IPS-20b (cell line): ENCODE results near the gene ADARB2.

Experiments used
- H3K27ac ChIP-seq: one replicate; pipeline ENCODE4 v1.5.1; 2013; ENCODE audit warnings: low read length
- H3K27me3 ChIP-seq: 2 replicates; pipeline ENCODE4 v1.6.1; 2013; ENCODE audit warnings: mild to moderate bottlenecking, low read length, inconsistent platforms; ENCODE audit not compliant: insufficient read depth
- H3K36me3 ChIP-seq: 2 replicates; pipeline ENCODE4 v1.6.1; 2013; ENCODE audit warnings: low read depth, mild to moderate bottlenecking, inconsistent platforms, low read length, moderate library complexity; ENCODE audit not compliant: insufficient read depth
- H3K4me1 ChIP-seq: 2 replicates; pipeline ENCODE4 v1.6.1; 2013; ENCODE audit warnings: mild to moderate bottlenecking, control low read depth, inconsistent platforms, low read length, moderate library complexity; ENCODE audit not compliant: insufficient read depth
- H3K4me3 ChIP-seq: 2 replicates; pipeline ENCODE4 v1.5.1; 2013; ENCODE audit warnings: mild to moderate bottlenecking, low read length, inconsistent platforms
- H3K9ac ChIP-seq: 2 replicates; pipeline ENCODE4 v1.6.1; 2013; ENCODE audit warnings: low read depth, mild to moderate bottlenecking, inconsistent platforms, low read length, moderate library complexity
- H3K9me3 ChIP-seq: 2 replicates; pipeline ENCODE4 v1.6.1; 2013; ENCODE audit warnings: mild to moderate bottlenecking, low read depth, low read length, inconsistent platforms; ENCODE audit not compliant: insufficient read depth

The ADARB2 gene

DNA sequence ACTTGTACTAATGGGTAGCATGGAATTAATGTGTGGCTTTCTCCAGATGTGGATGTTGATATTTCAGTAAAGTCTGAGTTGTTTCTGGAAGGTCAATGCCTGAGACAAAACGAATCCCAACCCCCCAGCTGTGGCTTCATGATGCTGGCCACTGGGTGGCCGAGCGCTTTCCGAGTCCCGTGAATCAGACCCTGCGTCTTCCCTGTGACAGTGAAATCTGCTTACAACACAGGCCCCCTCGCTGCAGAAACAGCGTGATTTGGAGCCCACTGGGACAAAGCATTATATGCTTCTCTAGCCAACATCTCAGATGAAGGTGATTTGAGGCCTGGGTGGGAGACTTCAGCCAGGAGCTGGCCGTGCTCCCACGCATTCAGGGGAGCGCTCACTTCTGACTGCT, 556.5 kb downstream of the ADARB2 start:
- Histone ChIP-seq H3K4me3 (no peak overlapping the region), H3K9ac (no peak overlapping the region), H3K27me3 (no peaks in the 10 kb centered on the region; the same call in 1 of the 2 replicates), H3K9me3 (no peaks in the 10 kb centered on the region), H3K27ac (no peak overlapping the region), H3K4me1 (no peaks in the 10 kb centered on the region), H3K36me3 (no peaks in the 10 kb centered on the region)

DNA sequence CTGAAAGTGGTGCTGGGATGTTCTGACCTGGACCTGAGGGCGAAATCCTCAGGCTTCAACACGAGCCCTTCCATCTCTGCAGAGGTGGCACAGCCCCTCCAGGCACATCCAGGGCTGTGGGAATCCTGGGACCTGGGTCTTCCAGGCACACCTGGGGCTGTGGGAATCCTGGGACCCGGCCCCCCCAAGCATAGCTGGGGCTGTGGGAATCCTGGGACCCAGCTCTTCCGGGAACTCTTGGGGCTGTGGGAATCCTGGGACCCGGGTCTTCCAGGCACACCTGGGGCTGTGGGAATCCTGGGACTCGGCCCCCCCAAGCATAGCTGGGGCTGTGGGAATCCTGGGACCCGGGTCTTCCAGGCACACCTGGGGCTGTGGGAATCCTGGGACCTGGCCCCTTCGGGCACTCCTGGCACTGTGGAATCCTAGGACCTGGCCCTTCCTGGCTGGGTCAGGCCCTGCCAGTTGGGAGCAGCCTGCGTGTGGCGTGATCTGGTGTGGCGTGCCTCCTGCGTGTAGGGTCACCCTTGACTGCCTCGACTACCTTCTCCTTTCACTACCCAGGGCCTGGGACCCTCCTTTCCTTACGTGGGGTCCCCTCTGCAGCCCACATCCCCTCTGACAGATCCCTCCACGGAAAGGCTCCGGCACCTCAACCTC, 557.1 kb downstream of the ADARB2 start:
- Histone ChIP-seq H3K9ac (no peak overlapping the region), H3K27me3 (no peaks in the 10 kb centered on the region; the same call in 1 of the 2 replicates)

DNA sequence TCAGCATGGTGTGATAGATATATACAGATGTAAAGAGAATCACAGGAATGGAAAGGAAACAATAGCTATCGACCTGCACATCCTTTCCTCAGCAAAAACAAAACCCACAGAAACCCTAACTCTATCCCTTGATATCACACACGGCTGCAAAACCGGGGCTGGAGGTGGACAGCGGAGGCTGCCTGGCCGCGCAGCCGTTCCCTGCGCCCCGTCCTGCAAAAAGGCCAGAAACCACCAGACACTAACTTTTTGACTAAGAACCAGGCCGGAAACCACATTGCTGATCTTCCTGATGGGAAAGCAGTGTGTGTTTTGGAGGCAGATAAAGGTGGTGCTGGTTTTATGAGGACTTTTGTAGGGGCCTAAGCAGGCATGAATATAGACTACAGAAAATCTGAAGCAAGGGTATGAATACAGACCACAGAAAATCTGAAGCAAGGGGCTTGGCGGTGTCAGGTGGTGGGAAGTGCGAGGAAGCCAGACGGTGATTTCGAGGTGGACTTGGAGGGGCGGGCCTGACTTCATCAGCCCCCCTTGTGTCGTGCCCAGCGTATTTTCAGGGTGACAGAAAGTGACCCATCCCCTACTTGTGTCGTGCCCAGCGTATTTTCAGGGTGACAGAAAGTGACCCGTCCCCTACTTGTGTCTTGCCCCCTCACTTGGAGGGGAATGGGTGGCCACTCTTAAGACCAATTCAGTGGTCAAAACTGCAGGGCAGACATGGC, 557.8 kb downstream of the ADARB2 start:
- no peaks in the 10 kb centered on the region for H3K9me3 ChIP-seq
- no peak overlapping the region for H3K4me3 ChIP-seq
- H3K27me3 ChIP-seq, result no peaks in the 10 kb centered on the region; the same call in 1 of the 2 replicates
- no peaks in the 10 kb centered on the region for H3K4me1 ChIP-seq
- H3K36me3 ChIP-seq, result no peaks in the 10 kb centered on the region
- no peak overlapping the region for H3K9ac ChIP-seq
- no peak overlapping the region for H3K27ac ChIP-seq

More for the DNA sequence above, 557.1 kb downstream of the ADARB2 start:
- Histone ChIP-seq H3K9me3 (no peaks in the 10 kb centered on the region), H3K27ac (no peak overlapping the region), H3K36me3 (no peaks in the 10 kb centered on the region), H3K4me3 (no peak overlapping the region), H3K4me1 (no peaks in the 10 kb centered on the region)

DNA sequence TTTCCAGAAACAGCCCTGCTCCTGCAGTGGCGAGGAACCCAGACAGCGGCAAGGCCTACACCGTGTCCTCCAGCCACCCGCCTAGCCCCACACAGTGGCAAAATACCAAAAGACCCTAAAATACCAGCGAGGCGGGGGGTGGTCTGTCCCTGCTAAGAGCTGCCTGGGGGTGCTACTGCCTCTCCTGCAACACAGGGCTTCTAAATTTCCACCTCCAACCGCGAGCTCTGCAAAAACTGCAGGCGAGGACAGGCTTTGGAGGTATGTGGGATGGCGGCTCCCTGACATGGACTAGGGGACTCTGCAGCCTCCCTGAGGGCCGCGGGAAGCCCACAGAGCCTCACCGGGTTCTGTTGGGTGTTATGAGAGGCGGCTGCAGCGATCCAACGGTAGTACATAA, 558.8 kb downstream of the ADARB2 start:
- Histone ChIP-seq H3K27me3 (no peaks in the 10 kb centered on the region; the same call in none of the 2 replicates), H3K9me3 (no peaks in the 10 kb centered on the region), H3K36me3 (no peaks in the 10 kb centered on the region), H3K27ac (no peak overlapping the region), H3K4me3 (no peak overlapping the region), H3K4me1 (no peaks in the 10 kb centered on the region), H3K9ac (no peak overlapping the region)

DNA sequence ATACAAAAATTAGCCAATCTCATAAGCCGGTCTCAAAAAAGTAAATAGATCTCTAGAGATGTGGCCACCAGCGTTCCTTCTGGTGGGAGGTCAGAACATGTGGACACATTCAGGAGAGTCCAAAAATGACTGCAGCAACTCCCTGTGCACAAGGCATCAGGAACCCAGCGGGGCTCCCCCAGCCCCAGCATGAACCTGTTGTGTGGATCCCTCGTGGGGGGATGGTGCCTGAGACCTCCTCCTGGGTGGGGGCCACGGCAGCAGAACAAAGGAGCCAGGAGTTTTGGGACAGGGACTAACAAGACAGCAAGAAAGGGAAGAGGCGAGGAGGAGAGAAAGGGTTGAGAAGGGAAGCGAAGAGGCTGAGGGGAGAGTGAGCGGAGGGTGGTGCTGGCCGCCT, 559.4 kb downstream of the ADARB2 start:
- no peak overlapping the region for H3K9ac ChIP-seq
- H3K27me3 ChIP-seq, result no peaks in the 10 kb centered on the region; the same call in none of the 2 replicates
- H3K4me1 ChIP-seq, result no peaks in the 10 kb centered on the region
- no peaks in the 10 kb centered on the region for H3K9me3 ChIP-seq
- H3K27ac ChIP-seq, result no peak overlapping the region
- H3K4me3 ChIP-seq, result no peak overlapping the region
- no peaks in the 10 kb centered on the region for H3K36me3 ChIP-seq

DNA sequence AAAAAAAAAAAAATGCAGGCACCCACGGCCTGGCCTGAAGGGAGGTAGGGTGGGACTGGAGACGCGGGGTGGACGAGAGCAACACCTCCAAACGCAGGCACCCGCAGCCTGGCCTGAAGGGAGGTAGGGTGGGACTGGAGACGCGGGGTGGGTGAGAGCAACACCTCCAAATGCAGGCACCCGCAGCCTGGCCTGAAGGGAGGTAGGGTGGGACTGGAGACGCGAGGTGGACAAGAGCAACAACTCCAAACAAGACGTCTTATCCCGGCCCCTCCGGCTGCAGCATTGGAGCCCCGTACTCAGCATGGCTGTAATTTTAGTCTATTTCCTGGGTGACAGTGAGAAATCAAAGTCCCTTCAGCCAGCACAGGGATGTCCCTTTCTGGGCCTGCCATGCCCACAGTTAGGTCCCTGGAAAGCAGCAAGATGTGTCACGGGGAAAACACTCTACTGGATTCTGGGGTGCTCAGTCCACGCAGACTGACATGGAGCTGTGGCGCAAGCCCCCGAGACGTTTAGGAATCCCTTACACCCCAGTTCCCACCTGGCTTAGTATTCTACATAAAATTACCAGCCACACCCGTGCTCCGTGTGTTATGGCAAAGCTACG, 561.3 kb downstream of the ADARB2 start:
- H3K4me1 ChIP-seq, result no peaks in the 10 kb centered on the region
- no peak overlapping the region for H3K4me3 ChIP-seq
- no peaks in the 10 kb centered on the region; the same call in 1 of the 2 replicates for H3K27me3 ChIP-seq

DNA sequence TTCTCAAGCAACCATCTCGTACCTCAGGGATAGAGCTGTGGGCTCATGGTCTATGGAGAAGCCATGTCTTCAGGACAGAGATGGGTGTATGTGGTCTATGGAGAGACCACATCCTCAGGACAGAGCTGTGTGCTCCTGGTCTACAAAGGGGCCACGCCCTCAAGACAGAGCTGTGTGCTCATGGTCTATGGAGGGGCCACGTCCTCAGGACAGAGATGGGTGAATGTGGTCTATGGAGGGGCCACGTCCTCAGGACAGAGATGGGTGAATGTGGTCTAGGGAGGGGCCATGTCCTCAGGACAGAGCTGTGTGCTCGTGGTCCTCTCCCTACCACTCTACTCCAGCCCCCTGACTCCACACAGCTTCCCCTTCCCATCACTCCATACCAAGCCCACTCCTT, 563.3 kb downstream of the ADARB2 start:
- H3K27me3 ChIP-seq, result no peaks in the 10 kb centered on the region; the same call in 1 of the 2 replicates
- H3K4me1 ChIP-seq, result no peaks in the 10 kb centered on the region
- no peaks in the 10 kb centered on the region for H3K9me3 ChIP-seq
- no peaks in the 10 kb centered on the region for H3K36me3 ChIP-seq
- no peak overlapping the region for H3K27ac ChIP-seq
- no peak overlapping the region for H3K9ac ChIP-seq
- H3K4me3 ChIP-seq, result no peak overlapping the region

More for the DNA sequence above, 561.3 kb downstream of the ADARB2 start:
- H3K36me3 ChIP-seq, result no peaks in the 10 kb centered on the region
- H3K27ac ChIP-seq, result no peak overlapping the region
- no peaks in the 10 kb centered on the region for H3K9me3 ChIP-seq
- H3K9ac ChIP-seq, result no peak overlapping the region

DNA sequence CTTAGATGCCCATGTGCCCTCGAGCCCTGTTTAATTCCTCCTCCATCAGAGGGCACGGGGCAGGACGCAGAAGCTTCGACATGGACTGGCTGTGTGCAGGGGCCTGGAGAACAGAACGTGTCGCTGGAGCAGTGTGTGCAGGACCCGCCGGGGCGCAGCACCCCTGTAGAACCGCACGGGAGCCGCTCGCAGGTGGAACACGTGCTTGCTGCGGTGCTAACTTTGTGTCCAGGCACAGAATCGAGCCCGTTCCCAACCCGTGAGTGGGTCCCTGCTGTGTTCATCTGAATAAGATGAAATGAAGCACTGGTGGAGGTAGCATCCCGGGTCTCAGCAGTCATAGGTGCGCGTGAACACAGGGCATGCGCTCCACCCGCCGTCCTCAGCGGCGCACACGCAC, 564.2 kb downstream of the ADARB2 start:
- Histone ChIP-seq H3K27me3 (no peaks in the 10 kb centered on the region; the same call in 1 of the 2 replicates), H3K4me3 (no peak overlapping the region), H3K9ac (no peak overlapping the region)

DNA sequence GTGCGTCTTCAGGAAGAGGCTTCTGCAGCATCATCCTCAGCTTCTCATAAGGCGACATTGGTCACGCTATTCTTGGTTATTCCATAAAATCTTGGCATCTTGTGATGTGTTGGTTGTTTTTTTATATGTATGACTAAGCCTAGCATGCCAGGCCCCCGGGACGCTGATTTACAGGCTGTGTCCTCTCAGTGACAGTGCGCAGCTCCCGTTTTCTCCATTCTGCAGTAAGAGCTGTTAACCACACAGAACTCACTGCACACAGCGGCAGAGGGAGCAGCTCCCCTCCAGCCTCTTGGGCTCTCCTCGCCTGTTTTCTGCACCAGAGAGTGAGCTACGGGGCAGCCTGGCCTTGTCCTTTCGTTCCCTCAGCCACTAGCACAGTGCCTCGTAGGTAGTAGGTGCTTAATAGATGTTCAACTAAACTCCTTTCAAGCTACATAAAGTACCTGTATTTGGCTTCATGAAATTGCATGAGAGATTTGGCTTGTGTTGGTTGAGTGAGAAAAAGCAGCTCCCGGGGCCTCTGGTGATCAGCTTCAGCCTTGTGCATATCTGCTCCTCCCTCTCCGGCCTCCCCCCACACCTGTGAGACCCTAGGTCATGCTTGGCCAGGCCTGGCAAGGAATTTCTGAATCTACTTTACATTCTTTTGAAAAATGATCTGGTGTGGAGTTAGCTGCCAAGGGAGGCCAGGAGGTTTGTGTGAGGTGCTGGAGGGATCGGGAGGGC, 564.9 kb downstream of the ADARB2 start:
- Histone ChIP-seq H3K9me3 (no peaks in the 10 kb centered on the region), H3K27me3 (no peaks in the 10 kb centered on the region; the same call in 1 of the 2 replicates), H3K4me1 (no peaks in the 10 kb centered on the region), H3K36me3 (no peaks in the 10 kb centered on the region), H3K4me3 (no peak overlapping the region), H3K9ac (no peak overlapping the region), H3K27ac (no peak overlapping the region)

More for the DNA sequence above, 564.2 kb downstream of the ADARB2 start:
- no peak overlapping the region for H3K27ac ChIP-seq
- H3K9me3 ChIP-seq, result no peaks in the 10 kb centered on the region
- H3K36me3 ChIP-seq, result no peaks in the 10 kb centered on the region
- H3K4me1 ChIP-seq, result no peaks in the 10 kb centered on the region

DNA sequence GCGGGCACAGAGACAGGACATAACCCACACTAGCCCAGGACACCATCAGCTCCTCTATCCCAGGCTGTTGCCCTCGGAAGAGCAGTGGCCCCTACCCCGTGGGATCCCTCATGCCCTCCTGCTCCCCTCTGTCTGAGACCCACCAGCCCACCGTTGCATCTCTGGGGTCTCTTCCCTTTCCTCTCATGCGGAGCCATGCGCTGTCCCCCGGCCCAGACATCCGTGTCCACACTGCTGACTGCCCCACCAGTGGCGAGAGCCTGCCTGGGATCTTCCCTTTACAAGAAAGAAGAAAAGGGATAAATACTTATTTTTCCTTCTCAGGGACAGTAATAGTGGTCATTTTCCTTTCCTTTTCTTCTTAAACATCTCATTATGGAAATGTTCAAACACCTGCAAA, 565.7 kb downstream of the ADARB2 start:
- Histone ChIP-seq H3K27me3 (no peaks in the 10 kb centered on the region; the same call in 1 of the 2 replicates), H3K36me3 (no peaks in the 10 kb centered on the region), H3K4me3 (no peak overlapping the region), H3K9ac (no peak overlapping the region), H3K4me1 (no peaks in the 10 kb centered on the region), H3K9me3 (no peaks in the 10 kb centered on the region), H3K27ac (no peak overlapping the region)

DNA sequence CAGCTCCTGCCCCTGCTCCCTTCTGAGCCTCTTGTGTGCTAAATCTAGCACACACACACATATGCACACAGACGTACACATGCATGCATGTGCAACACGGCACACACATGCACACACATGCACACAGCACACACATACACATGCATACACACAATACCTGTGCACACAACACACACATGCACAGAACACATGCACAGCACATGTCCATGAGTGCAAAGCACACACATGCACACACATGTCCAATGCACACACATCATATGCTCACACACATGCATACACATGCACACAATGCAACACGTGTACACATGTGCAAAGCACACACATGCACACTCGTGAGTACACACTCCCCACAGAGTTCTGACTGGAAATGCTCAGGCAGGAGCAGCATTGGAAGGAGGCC, 566.1 kb downstream of the ADARB2 start:
- no peaks in the 10 kb centered on the region for H3K4me1 ChIP-seq

More for the DNA sequence above, 566.1 kb downstream of the ADARB2 start:
- no peak overlapping the region for H3K9ac ChIP-seq
- no peaks in the 10 kb centered on the region for H3K36me3 ChIP-seq
- no peak overlapping the region for H3K4me3 ChIP-seq
- H3K27ac ChIP-seq, result no peak overlapping the region
- H3K27me3 ChIP-seq, result no peaks in the 10 kb centered on the region; the same call in 1 of the 2 replicates
- H3K9me3 ChIP-seq, result no peaks in the 10 kb centered on the region
